Activated T-cell treated with anti-CD3 and anti-CD28 coated beads for 1 hour (primary cell): ENCODE data around the gene CCDC97.

Experiments used
- DNase-seq: peaks from one replicate; pipeline ENCODE4 v3.0.0-alpha.2; 2020; ENCODE audit warnings: low read depth

Gene CCDC97

DNA sequence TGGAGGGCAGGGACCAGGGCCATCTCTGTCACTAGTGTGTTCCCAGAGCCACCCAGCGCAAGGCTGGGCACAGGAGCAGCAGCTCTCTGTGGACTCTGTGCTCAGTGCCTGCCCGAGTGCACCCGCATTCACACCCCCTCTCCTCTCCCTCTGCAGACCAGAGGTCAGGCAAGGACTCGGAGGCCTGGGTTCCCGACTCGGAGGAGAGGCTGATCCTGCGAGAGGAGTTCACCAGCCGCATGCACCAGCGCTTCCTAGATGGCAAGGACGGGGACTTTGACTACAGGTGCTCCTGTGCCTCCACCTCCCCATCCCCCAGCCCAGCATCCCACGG is 10.2 kb downstream of the CCDC97 start:
- DNase-seq = no peak

DNA sequence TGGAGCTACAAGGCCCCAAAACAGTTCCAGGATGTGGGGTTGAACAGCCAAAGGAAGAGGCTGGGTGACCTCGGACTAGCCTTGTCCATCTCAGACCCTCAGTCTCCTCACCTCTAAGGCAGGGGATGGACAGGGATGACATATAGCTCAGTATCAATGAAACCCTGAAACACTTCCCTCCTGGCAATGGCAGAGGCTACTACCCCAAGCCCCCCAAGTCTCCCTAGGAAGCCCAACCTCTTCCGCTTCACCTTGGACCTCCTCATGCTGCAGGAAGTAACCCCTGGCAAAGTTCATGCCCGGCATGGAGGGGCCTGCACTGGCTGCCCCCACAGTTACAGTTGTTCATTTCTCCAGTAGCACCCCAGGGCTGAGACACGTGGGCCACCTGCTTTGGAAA is 10.6 kb downstream of the CCDC97 start:
- DNase-seq = no peak

DNA sequence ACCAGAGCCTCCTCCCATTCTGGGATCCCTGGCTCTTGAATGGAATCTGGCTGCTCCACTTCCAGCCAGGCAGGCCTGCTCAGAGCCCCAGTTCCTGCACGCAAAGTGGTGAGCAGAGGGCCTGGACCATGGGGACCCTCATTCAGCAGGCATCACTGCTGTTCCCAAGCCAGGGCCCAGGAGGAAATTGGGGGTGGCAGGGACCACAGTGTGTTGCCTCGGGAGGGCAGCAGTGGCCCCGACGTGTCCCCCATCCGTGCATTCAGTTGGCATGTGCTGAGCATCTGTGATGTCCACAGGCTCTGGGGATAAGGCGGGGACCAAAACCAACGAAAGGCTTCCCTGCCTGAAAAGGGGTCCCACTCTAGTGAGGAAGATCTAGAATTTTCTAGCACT is 11.2 kb downstream of the CCDC97 start:
- DNase-seq = no peak

DNA sequence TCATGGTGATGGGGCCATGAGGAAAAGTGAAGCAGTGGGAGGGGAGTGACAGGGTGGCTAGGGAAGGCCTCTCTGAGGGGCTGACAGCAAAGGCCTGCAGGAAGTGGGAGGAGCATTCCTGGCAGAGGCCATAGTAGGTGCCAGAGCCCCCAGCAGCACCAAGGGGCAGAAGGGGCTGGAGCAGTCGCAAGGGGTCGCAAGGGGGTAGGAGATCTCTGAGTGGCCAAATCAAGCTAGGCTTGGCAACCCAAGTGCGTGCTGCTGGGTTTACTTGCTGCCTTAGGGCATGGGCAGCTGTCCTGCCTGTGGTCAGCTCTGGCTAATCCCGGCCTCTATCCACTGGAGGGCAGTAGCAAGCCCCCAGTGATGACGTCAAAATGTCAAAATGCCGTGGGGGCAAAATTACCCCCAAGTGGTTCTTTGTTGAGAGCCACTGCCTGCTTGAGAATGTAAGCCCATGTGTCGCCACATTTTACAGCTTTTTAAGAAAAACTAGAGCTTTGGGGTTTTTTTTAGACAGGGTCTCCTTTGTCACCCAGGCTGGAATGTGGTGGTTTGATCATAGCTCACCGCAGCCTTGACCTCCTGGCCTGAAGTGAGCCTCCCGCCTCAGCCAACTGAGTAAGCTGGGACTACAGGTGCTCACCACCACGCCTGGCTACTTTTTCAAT is 11.8 kb downstream of the CCDC97 start:
- DNase-seq = no peak

DNA sequence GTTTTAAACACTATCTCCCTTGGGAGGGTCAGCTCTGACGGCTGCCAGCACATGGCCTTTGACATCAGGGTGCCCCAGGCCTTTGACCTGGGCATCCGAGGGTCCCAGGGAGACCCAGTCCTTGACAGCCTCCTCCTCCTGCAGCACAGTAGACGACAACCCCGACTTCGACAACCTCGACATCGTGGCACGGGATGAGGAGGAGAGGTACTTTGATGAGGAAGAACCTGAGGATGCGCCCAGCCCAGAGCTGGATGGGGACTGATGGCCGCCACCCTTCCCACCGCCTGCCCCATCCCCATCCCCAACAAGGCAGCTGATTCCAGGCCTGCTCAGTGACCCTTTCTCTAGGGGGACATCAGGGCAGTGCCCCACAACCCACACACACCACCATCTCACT is 12.5 kb downstream of the CCDC97 start:
- no peak for DNase-seq

DNA sequence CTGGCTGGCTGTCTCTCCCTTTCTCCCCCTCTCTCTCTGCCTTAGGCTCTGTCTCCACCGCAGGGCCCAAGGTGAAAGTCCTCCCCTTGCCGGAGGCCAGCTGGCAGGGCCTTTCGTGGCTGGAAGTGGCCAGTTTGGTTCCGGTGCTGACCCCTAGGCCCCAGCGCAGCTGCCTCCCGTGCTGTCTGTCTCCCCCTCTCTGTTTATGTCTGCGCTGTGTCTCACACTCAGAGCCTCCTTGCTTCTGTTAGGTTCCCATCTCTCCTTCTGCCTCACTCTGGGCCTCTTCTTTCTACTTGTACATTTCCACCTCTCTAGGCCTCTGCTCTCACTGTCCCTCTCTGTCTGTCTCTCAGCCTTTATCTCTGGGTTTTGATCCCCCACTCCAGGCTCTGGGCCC is 13.1 kb downstream of the CCDC97 start:
- no peak for DNase-seq

DNA sequence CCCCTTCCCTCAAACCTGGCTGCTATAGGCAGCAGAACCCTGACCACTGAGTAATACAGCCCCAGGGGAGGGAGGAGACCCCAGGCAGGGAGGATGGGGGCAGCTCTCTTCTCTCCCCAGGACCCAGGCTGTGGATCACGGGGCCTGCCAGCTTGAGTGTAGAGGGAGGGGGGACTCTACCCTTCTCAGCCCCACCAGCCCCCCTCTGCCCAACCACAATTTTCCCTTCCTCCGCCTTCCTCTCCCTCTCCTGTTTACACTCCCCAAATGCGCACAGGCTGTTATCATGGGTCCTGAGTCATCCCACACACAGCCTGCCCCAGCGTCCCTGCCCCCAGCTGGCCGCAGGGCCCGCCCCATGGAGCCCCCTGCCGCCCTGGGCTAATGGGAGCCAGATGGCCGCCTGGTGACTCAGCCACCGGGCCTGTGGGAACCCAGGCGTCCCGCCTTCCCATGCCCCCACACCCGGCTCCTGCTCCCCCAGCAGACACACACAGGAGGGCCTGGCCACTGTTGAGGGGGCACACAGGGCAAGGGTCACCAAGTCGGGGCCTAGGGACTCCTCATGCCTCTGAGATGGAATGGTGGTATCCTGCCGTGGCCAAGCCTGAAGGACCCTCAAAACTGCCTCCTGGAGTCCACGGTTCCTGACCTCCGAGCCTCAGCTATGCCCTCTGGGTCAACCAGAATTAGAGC is 13.6 kb downstream of the CCDC97 start:
- no peak for DNase-seq

DNA sequence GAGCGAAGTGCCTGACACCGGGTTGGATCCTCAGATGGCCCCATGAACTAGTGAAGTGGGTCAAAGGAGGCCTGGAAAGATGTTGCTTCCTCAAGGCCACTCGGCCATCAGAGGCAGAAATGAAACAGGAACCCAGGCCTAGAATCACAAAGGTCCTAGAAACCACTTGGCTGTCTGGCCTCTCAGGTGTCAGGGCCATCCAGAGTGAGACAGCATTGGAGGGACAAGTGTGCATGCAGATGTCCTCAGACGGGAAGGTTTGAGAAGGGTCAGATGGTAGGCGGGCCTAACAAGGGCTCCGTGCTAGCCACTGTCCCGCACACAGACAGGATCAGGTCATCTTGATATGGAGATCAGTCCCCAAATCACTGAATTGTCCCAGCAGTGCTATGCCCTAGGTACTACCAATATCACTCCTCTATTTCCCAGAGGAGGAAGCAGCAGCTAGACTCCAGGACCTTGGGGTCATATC is 14.3 kb downstream of the CCDC97 start:
- DNase-seq = no peak

DNA sequence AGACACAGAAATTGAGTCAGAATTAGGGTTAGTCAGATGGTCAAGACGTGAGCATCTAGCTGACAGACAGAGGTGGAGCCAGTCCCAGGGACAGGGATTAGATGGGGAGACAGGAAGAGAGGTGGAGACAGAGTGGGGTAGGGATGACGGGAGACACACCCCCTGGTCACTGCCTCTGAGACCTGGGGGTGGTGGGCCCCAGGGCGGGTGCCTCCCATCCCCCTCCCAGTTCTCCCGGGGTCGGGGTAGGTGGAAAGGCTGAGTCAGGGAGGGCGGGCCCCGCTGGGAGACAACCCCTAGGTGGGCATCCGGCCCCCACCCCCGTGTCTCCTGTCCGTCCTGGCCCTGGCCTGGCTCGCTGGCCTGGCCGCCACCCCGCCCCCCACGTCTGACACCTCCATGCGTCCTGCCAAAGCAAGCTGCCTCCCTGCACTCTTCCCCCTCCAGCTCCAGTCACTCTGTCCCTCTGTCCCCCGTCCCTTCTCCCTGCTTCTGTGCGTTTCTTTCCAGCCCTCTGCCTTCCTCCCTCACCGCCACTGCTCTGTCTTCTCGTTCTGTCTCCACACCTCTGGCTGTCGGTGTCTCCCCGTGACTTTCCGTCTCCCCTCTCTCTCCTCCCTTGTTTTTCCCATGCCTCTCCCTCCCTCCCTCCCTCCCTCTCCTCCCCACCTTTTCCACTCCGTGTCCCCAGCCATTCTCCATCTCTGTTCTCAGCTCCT is 15.1 kb downstream of the CCDC97 start:
- DNase-seq = no peak

DNA sequence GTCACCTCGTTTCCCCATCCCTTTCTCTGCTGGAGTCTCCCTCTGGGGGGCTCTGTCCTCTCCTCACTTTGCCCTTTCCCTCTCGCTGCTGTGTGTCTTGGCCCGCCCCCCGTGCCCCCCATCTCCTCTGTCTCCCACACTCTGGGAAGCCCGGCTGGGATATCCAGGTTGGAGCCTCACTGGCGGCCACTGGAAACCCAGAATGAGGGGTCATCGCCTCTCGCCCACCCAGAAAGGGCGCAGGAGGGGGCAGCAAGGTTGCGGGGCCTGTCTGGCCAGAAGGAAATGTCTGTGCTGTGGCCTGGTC is 15.6 kb downstream of the CCDC97 start:
- no peak for DNase-seq

DNA sequence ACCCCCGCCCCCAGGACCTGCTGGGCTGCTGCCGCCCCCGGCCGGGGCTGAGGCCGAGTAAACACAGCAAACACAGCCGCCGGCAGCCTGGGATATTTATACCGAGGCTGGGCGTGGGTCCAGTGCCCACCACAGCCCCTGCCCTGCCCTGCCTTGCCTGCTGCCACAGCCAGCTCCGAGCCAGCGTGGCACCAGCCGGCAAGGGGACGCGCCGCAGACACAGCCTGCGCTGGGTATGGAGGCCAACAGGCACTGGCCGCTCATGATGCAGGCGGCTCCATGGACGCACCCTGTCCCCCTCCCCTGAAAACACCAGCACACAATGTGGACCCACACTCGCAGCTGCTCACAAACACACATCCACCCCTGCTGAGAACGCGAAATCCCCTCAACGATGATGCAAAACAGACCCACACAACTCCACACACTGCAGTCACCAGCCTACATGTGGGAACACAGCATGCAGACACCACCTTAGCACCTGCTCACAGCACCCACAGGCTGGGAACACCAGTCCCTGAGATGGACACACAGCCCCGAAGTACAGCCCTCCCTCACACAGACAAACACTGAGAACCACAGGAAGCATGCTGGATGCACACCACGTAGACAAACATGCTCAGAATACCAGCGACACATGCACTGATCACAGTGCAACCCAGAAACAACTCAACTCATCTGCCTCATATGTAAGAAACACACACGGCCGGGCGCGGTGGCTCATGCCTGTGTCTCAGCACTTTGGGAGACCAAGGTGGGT is 16.2 kb downstream of the CCDC97 start:
- DNase-seq = no peak

DNA sequence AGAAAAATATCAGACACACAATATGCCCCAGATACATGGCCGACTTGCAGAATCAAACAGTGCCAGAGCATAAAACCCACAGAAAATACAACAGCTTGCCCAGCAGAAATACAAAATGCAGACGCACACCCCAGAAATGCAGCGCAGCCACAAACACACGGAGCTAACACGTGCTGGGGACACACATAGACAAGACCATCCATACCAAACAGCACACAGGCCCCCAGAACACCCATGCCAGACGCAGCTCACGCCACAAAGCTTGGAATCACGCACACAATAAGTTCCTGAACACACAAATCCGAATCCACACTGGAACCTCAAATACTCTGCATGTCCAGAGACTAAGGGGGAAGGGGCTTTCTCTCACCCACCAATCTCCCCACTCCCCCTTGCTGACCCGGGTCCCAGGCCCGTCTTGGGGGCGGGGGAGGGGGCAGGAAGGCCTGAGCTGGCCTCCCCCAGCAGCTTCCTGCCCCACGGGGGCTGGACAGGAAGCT is 17.2 kb downstream of the CCDC97 start:
- no peak for DNase-seq

DNA sequence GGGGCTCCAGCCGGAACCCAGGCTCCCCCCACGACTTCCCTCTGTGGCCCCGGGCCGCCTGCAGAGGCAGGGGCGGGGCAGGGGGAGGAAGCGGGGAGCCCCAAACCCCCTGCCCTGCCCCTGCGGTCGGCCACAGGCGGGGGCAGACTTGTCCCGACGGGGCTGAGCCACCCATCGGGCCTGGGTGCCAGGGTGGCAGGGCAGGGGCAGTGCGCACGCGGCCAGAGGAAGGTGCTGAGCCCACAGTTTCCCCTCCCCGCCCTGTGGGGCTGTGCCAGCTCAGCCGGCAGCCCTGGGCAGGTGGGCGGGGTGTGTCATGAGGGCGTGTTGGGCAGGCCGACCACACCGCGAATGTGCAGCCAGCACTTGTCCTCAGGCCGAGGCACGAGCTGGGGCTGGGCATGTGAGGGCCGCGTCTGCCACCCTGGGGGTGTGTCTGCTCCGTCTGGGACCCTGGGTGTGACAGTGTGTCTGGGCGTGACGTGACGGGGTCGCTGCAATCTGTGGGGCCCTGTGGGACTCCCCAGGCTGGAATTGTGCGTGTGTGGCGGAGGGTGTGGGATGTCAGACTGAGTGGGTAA is 17.7 kb downstream of the CCDC97 start:
- DNase-seq = peak; percentile 66

DNA sequence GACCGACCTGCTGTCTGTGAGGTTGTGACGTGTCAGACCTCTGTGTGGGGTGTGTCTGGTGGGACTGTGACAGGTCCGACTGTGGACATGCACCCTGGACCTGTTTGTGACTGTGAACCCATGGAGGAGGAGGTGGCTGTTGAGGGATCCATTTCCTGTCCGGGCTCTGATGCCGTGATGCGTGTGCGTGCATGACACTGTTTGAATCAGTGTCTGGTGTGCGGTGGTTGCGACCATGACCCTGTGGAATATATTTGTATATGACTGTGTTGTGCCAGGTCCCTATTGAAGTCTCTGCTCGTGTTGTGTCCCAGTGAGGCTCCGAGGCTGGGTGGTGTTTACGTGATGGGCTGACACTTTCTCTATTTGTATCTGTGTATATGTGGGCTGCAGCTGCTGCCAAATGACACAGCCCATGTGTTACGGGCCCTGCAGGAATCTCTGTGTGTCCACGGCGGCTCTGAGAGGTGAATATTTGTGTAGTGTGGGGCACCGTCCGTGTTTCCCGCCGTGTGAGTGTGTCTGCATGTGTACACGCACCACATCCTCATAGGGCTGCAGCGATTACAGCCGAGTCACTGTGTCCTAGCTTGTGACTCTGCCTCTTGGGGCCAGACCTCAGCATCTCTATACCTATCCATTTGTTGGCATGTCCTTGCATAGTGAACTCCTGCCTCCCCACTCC is 18.3 kb downstream of the CCDC97 start:
- DNase-seq = no peak

DNA sequence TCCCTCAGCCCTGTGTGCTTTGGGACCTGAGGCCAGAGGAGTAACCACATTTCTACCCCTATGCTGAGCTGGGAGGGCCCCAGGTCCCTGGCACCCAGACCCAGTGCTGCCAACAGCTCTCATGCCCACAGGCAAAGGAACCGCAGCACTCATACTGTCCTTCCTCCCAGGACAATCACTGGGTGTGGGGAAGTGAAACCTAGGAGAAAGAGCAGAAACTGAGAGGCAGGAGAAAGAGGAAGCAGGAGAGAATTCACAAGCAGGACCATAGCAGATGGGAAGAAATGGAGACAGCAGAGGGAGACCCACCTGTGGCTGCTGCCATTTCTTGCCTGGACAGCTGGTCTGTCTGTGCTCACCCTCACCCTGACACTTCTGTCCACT is 18.9 kb downstream of the CCDC97 start:
- DNase-seq = no peak

DNA sequence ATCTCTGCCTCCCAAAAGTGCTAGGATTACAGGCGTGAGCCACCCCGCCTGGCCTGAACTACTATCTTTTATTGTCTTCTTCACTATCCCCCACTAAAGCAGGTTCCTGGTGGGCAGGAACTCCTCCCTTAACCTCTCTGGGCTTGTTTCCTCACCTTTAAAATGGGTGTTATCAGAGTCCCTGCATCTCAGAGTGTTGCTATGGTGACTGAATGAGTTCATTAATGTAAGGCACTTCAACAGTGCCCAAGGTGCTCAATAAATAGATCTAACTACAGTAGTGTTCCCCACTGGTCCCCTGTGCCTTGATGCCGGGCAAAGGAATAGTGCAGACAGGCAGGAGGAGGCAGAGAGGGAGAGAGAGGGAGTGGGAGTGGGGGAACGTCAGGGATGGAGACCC is 20.5 kb downstream of the CCDC97 start:
- DNase-seq = no peak

DNA sequence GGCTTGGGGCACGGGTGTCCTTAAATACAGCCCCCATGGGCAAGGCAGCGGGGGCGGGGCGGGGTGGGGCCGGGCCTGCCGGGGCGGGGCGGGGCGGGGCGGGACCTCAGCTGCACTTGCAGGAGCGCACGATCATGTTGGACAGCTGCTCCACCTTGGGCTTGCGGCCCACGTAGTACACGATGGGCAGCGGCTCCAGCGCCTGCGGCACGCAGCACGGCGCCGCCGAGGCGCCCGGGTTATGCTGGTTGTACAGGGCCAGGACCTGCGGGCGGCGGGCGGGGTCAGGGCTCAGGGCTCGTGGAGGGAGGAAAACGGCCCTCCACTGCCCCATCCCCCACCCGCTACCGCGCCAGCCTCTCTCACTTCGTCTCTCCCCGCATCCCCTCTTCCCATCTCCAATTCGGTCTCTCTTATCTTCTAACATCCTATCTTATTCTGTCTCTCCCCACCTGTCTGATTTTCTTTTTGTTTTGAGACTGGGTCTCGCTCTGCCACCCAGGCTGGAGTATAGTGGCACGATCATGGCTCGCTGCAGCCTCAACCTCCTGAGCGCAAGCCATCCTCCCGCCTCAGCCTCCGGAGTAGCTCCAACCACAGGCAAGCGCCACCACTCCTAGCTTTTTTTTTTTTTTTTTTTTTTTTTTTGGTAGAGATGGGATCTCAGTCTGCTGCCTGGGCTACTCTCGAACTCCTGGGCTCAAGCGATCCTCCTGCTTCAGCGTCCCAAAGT is 21.1 kb downstream of the CCDC97 start:
- DNase-seq = no peak

DNA sequence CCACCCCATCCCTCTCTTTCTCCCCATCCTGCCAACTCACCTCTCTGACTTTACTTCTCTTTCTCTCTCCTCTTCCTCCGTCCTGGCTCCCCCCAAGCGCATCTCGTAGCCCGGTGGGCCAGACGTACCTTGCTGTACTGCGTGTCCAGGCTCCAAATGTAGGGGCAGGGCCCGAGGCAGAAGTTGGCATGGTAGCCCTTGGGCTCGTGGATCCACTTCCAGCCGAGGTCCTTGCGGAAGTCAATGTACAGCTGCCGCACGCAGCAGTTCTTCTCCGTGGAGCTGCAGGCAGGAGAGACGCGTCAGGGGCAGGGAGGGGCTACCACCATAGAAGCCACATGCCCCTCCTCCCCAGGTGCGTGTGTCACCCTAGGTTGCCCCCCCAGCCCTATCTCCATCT is 22.0 kb downstream of the CCDC97 start:
- DNase-seq = no peak

DNA sequence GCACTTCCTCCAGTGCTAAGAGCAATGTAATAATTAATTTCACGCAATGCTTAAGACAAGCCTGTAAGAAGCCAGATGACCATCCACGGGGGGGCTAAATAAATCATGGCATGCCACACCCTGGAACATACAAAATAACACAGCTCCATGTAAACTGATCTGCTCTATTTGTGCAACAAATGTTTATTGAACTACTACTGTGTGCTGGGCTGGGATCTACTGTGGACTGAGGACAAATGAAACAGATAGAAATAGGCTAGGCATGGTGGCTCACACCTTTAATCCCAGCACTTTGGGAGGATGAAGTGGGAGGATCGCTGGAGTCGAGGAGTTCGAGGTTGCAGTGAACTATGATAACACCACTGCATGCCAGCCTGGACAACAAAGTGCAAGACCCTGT is 22.5 kb downstream of the CCDC97 start:
- DNase-seq = no peak

DNA sequence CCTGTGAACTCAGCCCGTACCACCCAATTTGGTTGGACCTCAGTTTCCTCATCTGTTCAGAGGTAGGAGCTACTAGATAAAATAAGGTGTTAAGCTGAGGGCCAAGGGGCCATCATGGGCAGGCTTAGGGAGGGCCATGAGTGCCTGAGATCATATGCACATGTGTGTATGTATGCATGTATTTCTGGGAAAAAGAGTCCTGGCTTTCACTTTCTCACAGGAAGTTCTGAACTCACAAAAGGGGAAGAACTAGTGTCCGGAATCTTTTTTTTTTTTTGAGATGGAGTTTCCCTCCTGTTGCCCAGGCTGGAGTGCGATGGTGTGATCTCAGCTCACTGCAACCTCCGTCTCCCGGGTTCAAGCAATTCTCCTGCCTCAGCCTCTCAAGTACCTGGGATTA is 24.8 kb downstream of the CCDC97 start:
- DNase-seq = no peak

DNA sequence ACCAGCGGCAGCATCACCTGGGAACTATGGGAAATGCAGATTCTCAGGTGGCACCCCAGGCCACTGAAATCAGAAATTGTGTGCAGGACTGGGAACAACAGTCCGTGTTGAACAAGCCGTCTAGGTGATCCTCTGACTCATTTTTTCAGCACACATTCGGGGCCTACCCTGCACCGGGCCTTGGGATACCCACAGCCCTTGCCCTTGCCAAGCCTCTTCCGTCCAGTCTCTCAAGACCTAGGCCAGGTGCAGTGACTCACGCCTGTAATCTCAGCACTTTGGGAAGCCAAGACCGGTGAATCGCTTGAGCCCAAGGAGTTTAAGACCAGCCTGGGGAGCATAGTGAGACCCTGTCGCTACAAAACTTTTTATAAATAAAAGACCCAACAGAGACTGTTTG is 25.5 kb downstream of the CCDC97 start:
- DNase-seq = no peak
